ENCODE measurements around the gene ETF1.

GRCh38 chr5:138470322-138471051, 72.5 kb downstream of the ETF1 start:
- no peak for TF ChIP-seq EZH2 (IDR thresholded peaks at IDR 0.05)
- TF ChIP-seq, protein P1, sequence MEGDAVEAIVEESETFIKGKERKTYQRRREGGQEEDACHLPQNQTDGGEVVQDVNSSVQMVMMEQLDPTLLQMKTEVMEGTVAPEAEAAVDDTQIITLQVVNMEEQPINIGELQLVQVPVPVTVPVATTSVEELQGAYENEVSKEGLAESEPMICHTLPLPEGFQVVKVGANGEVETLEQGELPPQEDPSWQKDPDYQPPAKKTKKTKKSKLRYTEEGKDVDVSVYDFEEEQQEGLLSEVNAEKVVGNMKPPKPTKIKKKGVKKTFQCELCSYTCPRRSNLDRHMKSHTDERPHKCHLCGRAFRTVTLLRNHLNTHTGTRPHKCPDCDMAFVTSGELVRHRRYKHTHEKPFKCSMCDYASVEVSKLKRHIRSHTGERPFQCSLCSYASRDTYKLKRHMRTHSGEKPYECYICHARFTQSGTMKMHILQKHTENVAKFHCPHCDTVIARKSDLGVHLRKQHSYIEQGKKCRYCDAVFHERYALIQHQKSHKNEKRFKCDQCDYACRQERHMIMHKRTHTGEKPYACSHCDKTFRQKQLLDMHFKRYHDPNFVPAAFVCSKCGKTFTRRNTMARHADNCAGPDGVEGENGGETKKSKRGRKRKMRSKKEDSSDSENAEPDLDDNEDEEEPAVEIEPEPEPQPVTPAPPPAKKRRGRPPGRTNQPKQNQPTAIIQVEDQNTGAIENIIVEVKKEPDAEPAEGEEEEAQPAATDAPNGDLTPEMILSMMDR (IDR thresholded peaks at IDR 0.05): no peak
